Mesenchymal stem cell (in vitro differentiated cells and primary cell): ENCODE results near the gene BCO1.
A peak's percentile ranks its signal among the peaks of the same experiment; 100 is the strongest.

ENCODE experiments used
- DNase-seq: peaks from one replicate; pipeline ENCODE4 v3.0.0-alpha.2; 2013
- H2AFZ ChIP-seq: one replicate; pipeline ENCODE4 v1.6.1; 2013; ENCODE audit warnings: low read depth, mild to moderate bottlenecking, control low read depth, inconsistent platforms, low read length, moderate library complexity
- H2AK5ac ChIP-seq: 2 replicates; pipeline ENCODE4 v1.6.1; 2013; ENCODE audit warnings: low read length, moderate library complexity, mild to moderate bottlenecking, inconsistent platforms; ENCODE audit not compliant: severe bottlenecking
- H2BK120ac ChIP-seq: one replicate; pipeline ENCODE4 v1.6.1; 2013; ENCODE audit warnings: low read depth, mild to moderate bottlenecking, inconsistent platforms, low read length, moderate library complexity
- H2BK12ac ChIP-seq, 2 experiments: one replicate each; pipeline ENCODE4 v1.6.1; 2013; ENCODE audit warnings: inconsistent platforms in 2 of 2, low read length in 2 of 2, mild to moderate bottlenecking in 2 of 2, moderate library complexity in 2 of 2, control low read depth in 1 of 2
- H2BK15ac ChIP-seq: one replicate; pipeline ENCODE4 v1.6.1; 2013; ENCODE audit warnings: mild to moderate bottlenecking, low read depth, inconsistent platforms; ENCODE audit not compliant: poor library complexity, severe bottlenecking
- H2BK5ac ChIP-seq: 2 replicates; pipeline ENCODE4 v1.6.1; 2013; ENCODE audit warnings: low read depth, mild to moderate bottlenecking, low read length, control low read depth, inconsistent platforms; ENCODE audit not compliant: poor library complexity, severe bottlenecking
- H3K14ac ChIP-seq, 2 experiments: one replicate each; pipeline ENCODE4 v1.6.1; 2013; ENCODE audit warnings: inconsistent platforms in 2 of 2, low read length in 2 of 2, control low read depth in 1 of 2, mild to moderate bottlenecking in 1 of 2, moderate library complexity in 1 of 2
- H3K18ac ChIP-seq, 2 experiments: one replicate each; pipeline ENCODE4 v1.6.1; 2013; ENCODE audit warnings: inconsistent platforms in 2 of 2, low read length in 2 of 2, control low read depth in 1 of 2, low read depth in 1 of 2, mild to moderate bottlenecking in 1 of 2
- H3K23ac ChIP-seq, 2 experiments: one replicate each; pipeline ENCODE4 v1.6.1; 2013; ENCODE audit warnings: inconsistent platforms in 2 of 2, low read length in 2 of 2, mild to moderate bottlenecking in 2 of 2, moderate library complexity in 2 of 2, control low read depth in 1 of 2
- H3K27ac ChIP-seq: 2 replicates; pipeline ENCODE4 v1.5.1; 2013; ENCODE audit warnings: mild to moderate bottlenecking, moderate library complexity, low read length, control low read depth, inconsistent platforms; ENCODE audit not compliant: poor library complexity, severe bottlenecking
- H3K27me3 ChIP-seq, 2 experiments: 2 replicates each; pipeline versions ENCODE4 v1.6.1 to v1.7.0; 2013; ENCODE audit warnings: low read length in 2 of 2, mild to moderate bottlenecking in 2 of 2, moderate library complexity in 2 of 2, control low read depth in 1 of 2, inconsistent platforms in 1 of 2; ENCODE audit not compliant: control insufficient read depth in 1 of 2, insufficient read depth in 1 of 2
- H3K36me3 ChIP-seq, 2 experiments: 2 replicates each; pipeline versions ENCODE4 v1.6.1 to v1.7.0; 2013; ENCODE audit warnings: low read length in 2 of 2, control low read depth in 1 of 2, inconsistent platforms in 1 of 2, low read depth in 1 of 2, mild to moderate bottlenecking in 1 of 2; ENCODE audit not compliant: insufficient read depth in 2 of 2, control insufficient read depth in 1 of 2
- H3K4ac ChIP-seq, 2 experiments: one replicate each; pipeline ENCODE4 v1.6.1; 2013; ENCODE audit warnings: inconsistent platforms in 2 of 2, low read length in 2 of 2, mild to moderate bottlenecking in 2 of 2, moderate library complexity in 2 of 2, control low read depth in 1 of 2, low read depth in 1 of 2
- H3K4me1 ChIP-seq: 2 replicates; pipeline ENCODE4 v1.6.1; 2013; ENCODE audit warnings: low read depth, low read length, control low read depth; ENCODE audit not compliant: control insufficient read depth, insufficient read depth
- H3K4me2 ChIP-seq: 2 replicates; pipeline ENCODE4 v1.6.1; 2013; ENCODE audit warnings: low read length, mild to moderate bottlenecking, inconsistent platforms; ENCODE audit not compliant: poor library complexity, severe bottlenecking
- H3K4me3 ChIP-seq, 2 experiments: 2 replicates each; pipeline versions ENCODE4 v1.5.1 to v1.7.0; 2013; ENCODE audit warnings: low read length in 2 of 2, mild to moderate bottlenecking in 2 of 2, control low read depth in 1 of 2, low read depth in 1 of 2; ENCODE audit not compliant: insufficient read depth in 1 of 2
- H3K79me1 ChIP-seq: replicated peaks from 2 replicates; pipeline ENCODE4 v1.6.1; 2013; ENCODE audit warnings: mild to moderate bottlenecking, control low read depth, low read length, inconsistent platforms; ENCODE audit not compliant: poor library complexity, severe bottlenecking
- H3K9ac ChIP-seq: 2 replicates; pipeline ENCODE4 v1.7.0; 2013; ENCODE audit warnings: mild to moderate bottlenecking, low read length, moderate library complexity
- H3K9me3 ChIP-seq: 2 replicates; pipeline ENCODE4 v1.7.0; 2013; ENCODE audit warnings: mild to moderate bottlenecking, low read length; ENCODE audit not compliant: control insufficient read depth
- H4K8ac ChIP-seq: one replicate; pipeline ENCODE4 v1.6.1; 2013; ENCODE audit warnings: inconsistent platforms, mild to moderate bottlenecking, low read length, moderate library complexity
- H4K91ac ChIP-seq: one replicate; pipeline ENCODE4 v1.6.1; 2013; ENCODE audit warnings: mild to moderate bottlenecking, low read length, inconsistent platforms
- WGBS: methylation state at CpG from one replicate; pipeline ENCODE4 v1.1.7; 2013; ENCODE audit warnings: mixed read lengths; 5-methylcytosine and 5-hydroxymethylcytosine counted together

BCO1 gene

DNA sequence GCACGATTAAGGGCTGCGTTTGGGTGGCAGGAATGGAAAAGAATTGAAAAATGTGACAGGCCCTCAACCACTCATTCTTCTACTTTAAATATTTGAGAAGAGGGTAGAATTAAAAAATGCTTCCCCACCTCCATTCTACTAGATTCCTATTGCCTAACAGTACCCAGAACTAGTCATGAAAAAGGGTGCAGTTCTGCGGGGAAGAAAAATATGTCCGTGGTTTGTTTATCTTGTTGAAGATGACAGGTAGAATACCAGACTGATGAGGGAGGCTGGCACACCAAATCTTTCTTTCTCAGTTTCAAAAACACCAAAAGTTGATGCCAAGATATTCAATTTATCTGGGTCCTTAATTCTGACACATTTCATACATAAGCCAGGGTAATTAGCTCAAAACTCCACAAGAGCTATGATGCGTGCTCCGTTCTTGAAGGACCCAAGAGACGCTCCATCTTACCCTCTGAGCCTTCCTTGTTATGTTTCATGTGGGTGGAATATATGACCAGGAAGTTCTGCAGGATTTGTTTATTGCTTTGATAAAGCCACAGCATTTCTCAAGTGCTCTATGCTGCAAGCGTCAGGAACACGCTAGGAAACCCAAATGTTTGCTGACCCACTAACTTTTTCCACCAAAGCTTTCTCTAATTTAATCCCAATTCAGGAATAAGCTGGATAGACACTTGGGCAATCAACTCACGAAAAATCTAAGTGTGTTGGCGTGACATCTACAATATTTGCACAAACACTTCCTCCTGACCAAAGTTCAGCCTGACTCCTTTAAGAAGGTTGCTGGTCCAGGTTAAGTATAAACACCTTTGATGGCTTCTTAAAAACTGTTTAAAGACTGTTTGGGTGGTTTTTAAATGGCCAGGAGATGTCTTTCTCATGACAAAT is 55.7 kb downstream of the BCO1 start:
- no peaks in the 10 kb centered on the region for H3K4me1 ChIP-seq
- H3K23ac ChIP-seq = no peak overlapping the region
- no peak overlapping the region for H3K4ac ChIP-seq
- H3K14ac ChIP-seq = no peak overlapping the region
- peak; percentile 79 for DNase-seq
- no peak overlapping the region for H3K4me2 ChIP-seq
- no peak overlapping the region for H3K27ac ChIP-seq
- H3K27me3 ChIP-seq = peaks cover 0 to 3% of the 10 kb centered on the region in 2 experiments
- no peak overlapping the region for H3K18ac ChIP-seq
- no peak overlapping the region for H2BK15ac ChIP-seq
- H2AK5ac ChIP-seq = no peak overlapping the region
- no peak overlapping the region for H2BK5ac ChIP-seq
- H3K4me3 ChIP-seq = no peak overlapping the region
- no peak overlapping the region for H2BK120ac ChIP-seq
- WGBS = 62% methylated on average over 7 of the region's 11 CpGs
- no peaks in the 10 kb centered on the region for H3K79me1 ChIP-seq
- no peaks in the 10 kb centered on the region for H3K36me3 ChIP-seq
- no peak overlapping the region for H4K91ac ChIP-seq
- H3K9ac ChIP-seq = no peak overlapping the region
- no peak overlapping the region for H4K8ac ChIP-seq
- H2BK12ac ChIP-seq = no peak overlapping the region
- no peak overlapping the region for H2AFZ ChIP-seq
- no peaks in the 10 kb centered on the region for H3K9me3 ChIP-seq

DNA sequence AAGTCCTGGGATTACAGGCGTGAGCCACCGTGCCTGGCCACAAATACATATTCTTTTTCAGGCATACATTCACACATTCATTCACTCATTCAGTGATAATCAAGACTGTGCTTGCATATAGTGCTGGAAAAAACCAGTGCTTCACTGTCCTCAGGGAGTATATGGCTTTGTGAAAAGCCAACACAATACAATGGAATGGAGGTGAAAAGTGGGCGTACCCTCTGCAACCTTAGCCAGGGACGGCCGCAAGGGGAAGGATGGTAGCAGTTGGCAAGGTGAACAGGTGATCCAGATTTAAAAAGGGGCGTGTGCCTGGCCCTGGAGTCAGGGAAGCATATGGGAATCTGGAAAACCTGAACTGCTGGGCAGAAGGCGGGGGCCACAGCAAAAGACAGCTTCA is 58.1 kb downstream of the BCO1 start:
- 80% methylated on average over 7 of the region's 7 CpGs for WGBS
- no peak overlapping the region for H2BK12ac ChIP-seq
- no peak overlapping the region for H3K14ac ChIP-seq
- no peak for DNase-seq
- no peak overlapping the region for H3K4me3 ChIP-seq
- H3K27me3 ChIP-seq = no peaks in the 10 kb centered on the region
- no peak overlapping the region for H4K8ac ChIP-seq
- no peak overlapping the region for H2AK5ac ChIP-seq
- H3K4me1 ChIP-seq = no peaks in the 10 kb centered on the region
- no peaks in the 10 kb centered on the region for H3K36me3 ChIP-seq
- H2BK15ac ChIP-seq = no peak overlapping the region
- no peak overlapping the region for H3K4ac ChIP-seq
- H2BK120ac ChIP-seq = no peak overlapping the region
- H3K4me2 ChIP-seq = no peak overlapping the region
- H3K18ac ChIP-seq = no peak overlapping the region
- no peak overlapping the region for H2AFZ ChIP-seq
- H2BK5ac ChIP-seq = no peak overlapping the region
- no peak overlapping the region for H3K9ac ChIP-seq
- H3K9me3 ChIP-seq = no peaks in the 10 kb centered on the region
- no peak overlapping the region for H4K91ac ChIP-seq
- no peaks in the 10 kb centered on the region for H3K79me1 ChIP-seq
- no peak overlapping the region for H3K23ac ChIP-seq
- no peak overlapping the region for H3K27ac ChIP-seq

DNA sequence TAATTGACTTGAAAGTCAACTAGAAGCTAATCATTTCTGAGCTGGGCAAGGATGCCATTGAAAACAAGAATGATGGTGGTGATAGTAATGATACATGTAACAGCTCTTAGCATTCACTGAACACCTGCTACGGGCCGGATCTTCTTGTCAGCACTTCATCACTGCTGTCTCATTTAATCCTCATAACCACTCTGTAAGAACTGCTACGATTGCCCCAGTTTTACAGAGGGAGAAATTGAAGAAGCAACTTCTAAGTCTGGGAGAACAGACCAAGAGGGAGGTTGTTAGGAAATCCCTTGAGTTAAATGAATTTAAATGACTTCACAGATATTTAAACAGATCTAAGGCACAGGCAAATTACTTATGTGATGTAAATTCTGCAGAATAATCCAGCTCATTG is 69.3 kb downstream of the BCO1 start:
- H2AK5ac ChIP-seq = no peak overlapping the region
- H3K18ac ChIP-seq = no peak overlapping the region
- H4K91ac ChIP-seq = no peak overlapping the region
- no peak overlapping the region for H2AFZ ChIP-seq
- no peak overlapping the region for H2BK5ac ChIP-seq
- peaks cover 0 to 3% of the 10 kb centered on the region in 2 experiments for H3K36me3 ChIP-seq
- no peak overlapping the region for H3K27ac ChIP-seq
- 100% methylated on average over 2 of the region's 3 CpGs for WGBS
- H3K14ac ChIP-seq = no peak overlapping the region
- H3K9me3 ChIP-seq = no peaks in the 10 kb centered on the region
- H3K23ac ChIP-seq = no peak overlapping the region
- no peak overlapping the region for H3K4me2 ChIP-seq
- H2BK120ac ChIP-seq = no peak overlapping the region
- H3K79me1 ChIP-seq = peaks cover 25% of the 10 kb centered on the region
- no peak overlapping the region for H3K9ac ChIP-seq
- no peaks in the 10 kb centered on the region for H3K27me3 ChIP-seq
- DNase-seq = no peak
- H2BK12ac ChIP-seq = no peak overlapping the region
- no peak overlapping the region for H4K8ac ChIP-seq
- H3K4me1 ChIP-seq = no peaks in the 10 kb centered on the region
- H3K4ac ChIP-seq = no peak overlapping the region
- no peak overlapping the region for H2BK15ac ChIP-seq
- no peak overlapping the region for H3K4me3 ChIP-seq

DNA sequence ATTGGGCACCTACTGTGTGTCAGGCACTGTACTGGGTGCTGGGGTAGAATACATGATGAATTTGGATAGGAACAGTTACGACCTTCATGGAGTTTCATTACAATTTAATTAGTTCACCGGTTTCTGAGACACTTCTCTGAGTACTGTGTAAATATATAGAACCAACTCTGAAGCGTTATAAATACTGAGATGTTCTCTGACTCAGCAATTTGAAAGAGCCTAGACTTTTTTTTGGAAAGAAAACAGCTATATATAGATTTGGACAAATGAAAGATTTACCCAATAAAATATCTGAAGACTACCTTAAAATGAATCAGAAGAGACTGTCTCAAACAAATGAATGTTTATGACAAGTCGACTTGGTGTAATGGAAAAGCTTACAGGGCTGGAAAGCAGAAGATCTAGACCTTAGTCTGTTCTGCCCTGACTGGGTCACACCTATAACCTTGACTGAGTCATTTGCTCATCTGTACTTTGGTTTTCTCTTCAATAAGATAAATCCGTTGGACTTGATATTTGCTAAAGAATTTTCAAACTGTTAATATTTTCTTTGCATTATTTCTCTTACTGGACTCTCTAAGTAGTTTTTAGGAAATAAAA is 71.7 kb downstream of the BCO1 start:
- Histone ChIP-seq H3K18ac (no peak overlapping the region), H3K27me3 (no peaks in the 10 kb centered on the region), H3K79me1 (peaks cover 34% of the 10 kb centered on the region), H3K36me3 (peaks cover 0 to 3% of the 10 kb centered on the region in 2 experiments), H2AK5ac (no peak overlapping the region), H2AFZ (no peak overlapping the region), H3K14ac (no peak overlapping the region), H3K9ac (no peak overlapping the region), H2BK15ac (no peak overlapping the region), H3K27ac (no peak overlapping the region), H3K4ac (no peak overlapping the region), H3K4me2 (no peak overlapping the region), H2BK5ac (no peak overlapping the region), H3K4me3 (no peak overlapping the region), H2BK120ac (no peak overlapping the region), H3K23ac (no peak overlapping the region), H3K4me1 (peaks cover 7% of the 10 kb centered on the region), H4K91ac (no peak overlapping the region), H4K8ac (no peak overlapping the region), H3K9me3 (no peaks in the 10 kb centered on the region), H2BK12ac (no peak overlapping the region)
- no peak for DNase-seq
- 100% methylated on average over 2 of the region's 5 CpGs for WGBS
